SIG-M5 treated with dmso at 0.1 percent for 504 hours (cell line): ENCODE results near the gene GNLY.

Experiments used
- DNase-seq: peaks from one replicate; lab custom pipeline; 2025; ENCODE audit not compliant: unreplicated experiment; lab: John Stamatoyannopoulos, UW

GNLY gene

GRCh38 chr2:85681776-85682175 lies 12.4 kb upstream of the GNLY start:
- DNase-seq, result no peak

DNA sequence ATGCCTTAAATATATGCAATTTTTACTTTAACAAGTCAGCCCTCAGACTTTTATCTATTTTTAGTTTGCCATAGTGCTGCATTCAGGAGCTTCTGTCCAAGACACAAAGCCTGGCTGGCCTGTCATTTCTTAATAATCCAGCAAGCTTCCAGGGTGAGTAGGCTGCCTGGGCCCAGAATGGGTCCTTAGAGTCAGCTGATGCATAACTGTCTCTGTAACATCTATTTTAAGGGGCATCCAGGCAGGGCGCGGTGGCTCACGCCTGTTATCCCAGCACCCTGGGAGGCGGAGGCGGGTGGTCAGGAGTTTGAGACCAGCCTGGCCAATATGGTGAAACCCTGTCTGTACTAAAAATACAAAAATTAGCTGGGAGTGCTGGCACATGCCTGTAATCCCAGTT lies 11.8 kb upstream of the GNLY start:
- no peak for DNase-seq

- DNase-seq, result no peak
Measured at GRCh38 chr2:85684380-85684779, 9.8 kb upstream of the GNLY start.

DNA sequence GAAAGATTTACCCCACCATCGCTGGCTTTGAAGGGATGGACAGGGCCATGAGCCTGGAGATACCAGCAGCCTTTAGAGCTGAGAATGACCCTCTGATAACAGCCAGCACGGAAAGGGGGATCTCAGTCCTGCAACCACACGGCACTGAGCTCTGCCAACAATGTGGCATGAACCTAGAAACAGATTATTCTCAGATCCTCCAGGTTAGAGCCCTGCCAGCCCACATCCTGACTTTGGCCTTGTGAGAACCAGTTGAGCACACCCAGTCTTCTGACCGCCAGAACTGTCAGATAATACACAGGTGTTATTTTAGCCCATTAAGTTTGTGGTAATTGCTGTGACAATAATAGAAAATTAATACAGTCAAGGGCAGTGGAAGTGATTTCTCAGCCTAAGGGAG lies 9.4 kb upstream of the GNLY start:
- DNase-seq, result no peak

DNA sequence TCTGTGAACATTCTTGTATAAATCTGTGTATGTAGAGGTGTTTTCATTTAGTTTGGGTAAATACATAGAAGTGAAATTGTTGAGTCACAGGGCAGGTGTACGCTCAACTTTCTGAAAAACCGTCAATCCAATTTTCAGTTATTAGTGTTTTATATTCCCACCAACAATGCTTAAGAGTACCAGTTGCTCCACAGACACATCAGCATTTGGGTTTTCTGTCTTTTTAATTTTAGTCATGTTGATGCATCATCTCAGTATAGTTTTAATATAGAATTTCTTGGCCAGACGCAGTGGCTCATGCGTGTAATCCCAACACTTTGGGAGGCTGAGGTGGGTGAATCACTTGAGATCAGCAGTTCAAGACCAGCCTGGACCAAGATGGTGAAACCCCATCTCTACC lies 3.2 kb upstream of the GNLY start:
- no peak for DNase-seq

DNA sequence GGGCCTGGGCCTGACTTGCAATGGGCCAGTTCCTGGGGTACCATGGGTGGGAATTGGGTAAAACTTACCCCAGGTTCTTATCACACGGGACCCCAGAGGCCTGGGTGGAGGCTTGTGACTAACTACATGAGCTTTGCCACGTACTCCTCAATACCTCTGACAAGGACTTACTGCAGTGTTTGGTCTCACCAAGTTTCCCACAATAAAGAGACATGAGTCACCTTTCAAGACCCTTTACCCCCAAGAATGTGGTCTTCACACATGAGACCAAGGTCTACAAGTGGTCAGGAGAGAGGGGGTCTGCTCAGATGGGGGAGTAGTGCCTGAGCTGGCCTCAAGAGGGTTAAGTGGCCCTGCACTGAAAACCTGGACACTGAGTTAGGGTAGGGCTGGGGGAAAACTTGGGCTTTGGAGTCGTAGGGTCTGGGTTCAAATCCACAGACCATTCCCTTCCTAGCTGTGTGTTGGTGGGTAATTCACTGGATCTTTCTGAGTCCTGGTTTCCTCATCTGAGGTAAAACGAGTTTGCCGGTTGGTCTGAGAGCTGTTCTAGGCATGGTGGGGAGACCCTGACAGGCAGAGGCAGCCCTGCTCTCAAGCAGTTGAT lies 2.0 kb upstream of the GNLY start:
- DNase-seq, result no peak

DNA sequence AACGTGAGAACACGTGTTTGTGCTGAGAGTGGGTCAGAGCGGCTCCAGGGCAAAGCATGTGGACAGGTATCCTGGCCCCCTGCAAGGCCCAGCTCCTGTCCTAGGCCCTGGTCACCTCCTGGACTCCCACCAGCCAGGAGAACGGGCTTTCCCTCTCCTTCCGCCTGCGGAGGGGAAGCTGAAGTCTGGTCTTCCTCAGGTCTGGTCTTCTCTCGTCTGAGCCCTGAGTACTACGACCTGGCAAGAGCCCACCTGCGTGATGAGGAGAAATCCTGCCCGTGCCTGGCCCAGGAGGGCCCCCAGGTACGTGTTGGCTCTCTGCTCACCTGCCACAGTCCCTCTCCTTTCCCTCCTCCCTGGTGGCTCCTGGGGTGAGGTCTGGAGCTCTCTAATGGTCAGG lies 963 bp downstream of the GNLY start:
- DNase-seq, result no peak

DNA sequence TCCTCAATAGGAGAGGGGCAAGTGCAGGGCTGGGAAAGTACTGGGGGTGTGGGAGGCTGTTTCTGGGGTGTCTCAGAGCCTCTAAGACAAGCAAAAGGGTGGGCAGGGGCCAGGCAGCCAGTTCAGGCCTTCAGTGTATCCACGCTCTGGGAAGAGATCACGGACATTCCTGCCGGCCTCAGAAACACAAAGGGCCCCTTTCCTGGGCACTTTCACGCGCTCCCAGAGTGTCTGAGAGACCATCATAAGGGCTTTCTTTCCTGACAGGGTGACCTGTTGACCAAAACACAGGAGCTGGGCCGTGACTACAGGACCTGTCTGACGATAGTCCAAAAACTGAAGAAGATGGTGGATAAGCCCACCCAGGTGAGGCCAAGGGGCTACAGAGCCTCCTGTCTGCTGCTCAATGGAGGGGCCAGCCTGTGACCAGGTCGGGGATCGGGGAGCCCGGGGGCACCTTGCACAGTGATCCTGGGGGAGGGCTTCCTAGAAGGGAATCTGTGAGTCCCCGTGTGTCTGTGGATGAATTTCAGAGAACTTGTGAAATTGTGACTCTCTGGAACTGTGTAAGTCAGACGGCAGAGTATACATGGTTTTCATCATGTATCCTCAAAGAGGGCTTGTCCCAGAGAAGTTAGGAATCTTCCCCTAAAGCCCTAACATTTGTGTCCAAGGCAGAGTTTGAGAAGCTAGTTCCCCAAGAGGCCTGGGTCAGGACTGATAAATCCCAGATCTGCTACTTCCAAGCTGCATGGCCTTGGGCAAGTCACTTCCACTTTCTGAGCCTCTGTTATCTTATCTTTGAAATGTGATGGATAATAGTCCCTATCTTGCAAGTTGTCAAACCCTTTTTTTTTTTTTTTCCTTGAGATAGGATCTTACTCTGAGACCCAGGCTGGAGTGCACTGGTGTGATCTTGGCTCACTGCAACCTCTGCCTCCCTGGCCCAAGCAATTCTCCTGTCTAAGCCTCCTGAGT lies 1.8 kb downstream of the GNLY start:
- DNase-seq, result no peak

GRCh38 chr2:85697096-85697495 lies 2.9 kb downstream of the GNLY start:
- no peak for DNase-seq

- no peak for DNase-seq
Measured at GRCh38 chr2:85697716-85698115, 3.6 kb downstream of the GNLY start.

DNA sequence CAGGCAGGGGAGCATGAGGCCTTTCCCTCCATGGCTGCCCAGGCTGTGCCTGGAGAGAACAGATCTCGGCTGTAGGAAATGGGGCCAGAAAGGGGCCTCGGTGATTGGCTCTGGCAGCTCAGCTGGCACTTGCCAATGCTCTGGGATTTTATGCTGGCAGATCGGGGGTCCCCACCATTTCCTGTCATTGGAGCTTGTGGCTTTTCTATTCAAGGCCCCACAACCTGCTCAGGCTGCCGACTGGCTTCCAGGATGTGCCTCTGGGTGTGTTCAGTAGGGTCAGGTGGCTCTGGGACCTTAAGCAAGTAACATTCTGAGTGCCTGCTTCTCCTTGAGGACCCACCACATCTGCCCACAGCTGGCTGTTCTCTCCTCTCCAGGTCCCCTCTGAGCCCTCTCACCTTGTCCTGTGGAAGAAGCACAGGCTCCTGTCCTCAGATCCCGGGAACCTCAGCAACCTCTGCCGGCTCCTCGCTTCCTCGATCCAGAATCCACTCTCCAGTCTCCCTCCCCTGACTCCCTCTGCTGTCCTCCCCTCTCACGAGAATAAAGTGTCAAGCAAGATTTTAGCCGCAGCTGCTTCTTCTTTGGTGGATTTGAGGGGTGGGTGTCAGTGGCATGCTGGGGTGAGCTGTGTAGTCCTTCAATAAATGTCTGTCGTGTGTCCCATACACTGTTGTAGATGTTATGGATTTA lies 4.2 kb downstream of the GNLY start:
- DNase-seq, result peak; percentile 52

- DNase-seq, result peak; percentile 98
Measured at GRCh38 chr2:85698880-85699254, 4.7 kb downstream of the GNLY start.

- peak; percentile 73 for DNase-seq
Measured at GRCh38 chr2:85699325-85699724, 5.2 kb downstream of the GNLY start.

DNA sequence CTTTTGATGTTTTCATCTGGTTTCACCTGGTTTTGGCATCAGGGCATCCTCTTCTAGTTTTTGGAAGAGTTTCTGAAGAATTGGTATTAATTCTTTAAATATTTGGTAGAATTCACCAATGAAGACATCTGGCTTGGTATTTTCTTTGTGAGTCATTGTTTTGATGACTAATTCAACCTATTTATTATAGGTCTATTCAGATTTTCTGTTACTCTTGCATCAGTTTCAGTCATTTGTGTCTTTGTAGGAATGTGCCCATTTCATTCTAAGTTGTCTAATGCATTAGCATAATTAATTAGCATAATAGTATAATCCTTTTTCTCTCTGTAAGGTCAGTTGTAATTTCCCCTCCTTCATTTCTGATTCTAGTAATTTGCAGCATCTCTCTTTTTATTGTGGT lies 8.0 kb downstream of the GNLY start:
- DNase-seq, result no peak

DNA sequence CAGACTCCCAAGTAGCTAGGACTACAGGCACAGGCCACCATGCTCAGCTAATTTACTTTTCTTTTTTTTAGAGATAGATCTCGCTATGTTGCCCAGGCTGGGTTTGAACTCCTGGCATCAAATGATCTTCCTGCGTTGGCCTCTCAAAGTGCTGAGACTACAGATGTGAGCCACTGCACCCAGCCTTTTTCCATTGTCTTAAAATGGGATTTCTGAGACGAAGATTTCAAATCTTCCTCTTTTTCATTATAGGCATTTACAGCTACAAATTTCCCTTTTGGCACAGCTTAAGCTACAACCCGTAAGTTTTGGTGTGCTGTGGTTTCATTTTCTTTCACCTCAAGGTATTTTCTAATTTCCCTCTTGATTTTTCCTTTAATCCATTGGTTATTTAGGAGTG lies 8.6 kb downstream of the GNLY start:
- DNase-seq, result no peak

DNA sequence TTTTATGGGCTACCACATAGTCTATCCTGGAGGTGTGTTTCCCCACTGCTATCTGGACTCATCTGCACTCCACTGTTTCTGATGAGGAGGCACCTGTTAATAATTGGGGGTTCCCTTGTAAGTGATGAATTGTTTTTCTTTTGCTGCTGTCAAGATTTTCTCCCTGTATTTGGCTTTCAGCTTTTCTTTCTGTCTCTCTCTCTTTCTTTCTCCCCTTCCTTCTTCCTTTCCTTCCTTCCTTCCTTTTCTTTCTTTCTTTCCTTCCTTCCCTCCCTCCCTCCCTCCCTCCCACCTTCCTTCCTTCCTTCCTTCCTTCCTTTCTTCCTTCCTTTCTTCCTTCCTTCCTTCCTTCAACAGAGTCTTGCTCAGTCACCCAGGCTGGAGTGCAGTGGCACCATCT lies 9.2 kb downstream of the GNLY start:
- DNase-seq, result no peak

DNA sequence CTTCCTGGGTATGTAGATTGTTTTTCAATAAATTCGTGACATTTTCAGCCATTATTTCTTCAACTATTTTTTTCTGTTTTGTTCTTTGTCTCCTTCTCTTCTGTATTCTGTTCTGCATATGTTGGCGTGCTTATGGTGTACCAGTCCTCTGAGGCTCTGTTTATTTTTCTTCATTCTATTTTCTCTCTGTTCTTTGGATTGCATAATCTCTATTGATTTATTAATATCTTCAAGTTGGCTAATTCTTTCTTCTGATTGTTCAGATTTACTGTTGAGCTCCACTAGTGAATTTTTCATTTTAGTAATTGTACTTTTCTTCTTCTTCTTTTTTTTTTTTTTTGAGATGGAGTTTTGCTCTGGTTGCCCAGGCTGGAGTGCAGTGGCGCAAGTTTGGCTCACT lies 9.9 kb downstream of the GNLY start:
- no peak for DNase-seq

DNA sequence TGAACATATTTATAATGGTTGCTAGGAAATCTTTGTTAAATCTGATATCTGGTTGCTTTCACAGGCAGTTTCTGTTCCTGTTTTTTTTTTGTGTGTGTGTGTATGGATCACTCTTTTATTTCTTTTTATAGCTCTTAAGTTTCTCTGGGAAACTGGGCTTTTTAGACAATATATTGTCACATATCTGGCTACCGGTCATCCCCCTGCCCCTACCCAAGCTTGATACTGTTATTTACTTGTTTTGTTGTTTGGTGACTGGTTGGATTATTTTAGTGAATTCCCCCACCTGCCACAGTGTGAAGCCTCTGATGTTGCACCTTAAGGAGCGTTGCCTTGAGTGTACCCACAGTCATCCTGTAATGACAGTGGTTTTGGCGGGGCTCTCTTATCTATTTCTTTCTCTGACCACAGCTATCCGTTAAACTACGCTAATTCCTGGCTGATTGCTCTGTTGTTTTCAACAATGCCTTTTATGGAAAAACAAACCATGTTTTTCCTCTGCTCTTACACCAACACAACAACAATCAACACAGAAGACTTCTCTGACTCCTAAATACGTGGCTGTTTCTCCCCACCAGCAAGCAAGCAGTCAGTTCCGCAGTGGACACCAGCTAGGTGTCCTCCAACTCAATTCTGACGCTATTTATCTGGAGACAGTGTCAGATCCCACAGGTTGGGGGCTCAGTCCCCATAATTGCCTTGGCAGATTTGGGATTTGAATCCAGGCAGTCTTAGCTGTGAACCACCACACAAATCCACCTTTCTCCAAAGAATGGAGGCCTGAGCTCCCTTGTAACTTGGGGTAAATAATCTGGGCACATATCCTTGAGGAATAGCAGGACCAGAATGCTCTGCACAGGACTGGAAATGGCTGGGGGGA lies 10.9 kb downstream of the GNLY start:
- peak; percentile 89 for DNase-seq

- peak; percentile 92 for DNase-seq
Measured at GRCh38 chr2:85705680-85706039, 11.5 kb downstream of the GNLY start.

GRCh38 chr2:85706063-85706462 lies 11.9 kb downstream of the GNLY start:
- DNase-seq, result no peak
